ENCODE results near the gene BARX2. TPM values are rescaled to one million over a fixed set of nuclear protein-coding genes. Genes with fewer than 3 reads are reported as not detected.

BARX2 gene
- total RNA-seq, 1 experiment from 2014 or later: 0.12 TPM

DNA sequence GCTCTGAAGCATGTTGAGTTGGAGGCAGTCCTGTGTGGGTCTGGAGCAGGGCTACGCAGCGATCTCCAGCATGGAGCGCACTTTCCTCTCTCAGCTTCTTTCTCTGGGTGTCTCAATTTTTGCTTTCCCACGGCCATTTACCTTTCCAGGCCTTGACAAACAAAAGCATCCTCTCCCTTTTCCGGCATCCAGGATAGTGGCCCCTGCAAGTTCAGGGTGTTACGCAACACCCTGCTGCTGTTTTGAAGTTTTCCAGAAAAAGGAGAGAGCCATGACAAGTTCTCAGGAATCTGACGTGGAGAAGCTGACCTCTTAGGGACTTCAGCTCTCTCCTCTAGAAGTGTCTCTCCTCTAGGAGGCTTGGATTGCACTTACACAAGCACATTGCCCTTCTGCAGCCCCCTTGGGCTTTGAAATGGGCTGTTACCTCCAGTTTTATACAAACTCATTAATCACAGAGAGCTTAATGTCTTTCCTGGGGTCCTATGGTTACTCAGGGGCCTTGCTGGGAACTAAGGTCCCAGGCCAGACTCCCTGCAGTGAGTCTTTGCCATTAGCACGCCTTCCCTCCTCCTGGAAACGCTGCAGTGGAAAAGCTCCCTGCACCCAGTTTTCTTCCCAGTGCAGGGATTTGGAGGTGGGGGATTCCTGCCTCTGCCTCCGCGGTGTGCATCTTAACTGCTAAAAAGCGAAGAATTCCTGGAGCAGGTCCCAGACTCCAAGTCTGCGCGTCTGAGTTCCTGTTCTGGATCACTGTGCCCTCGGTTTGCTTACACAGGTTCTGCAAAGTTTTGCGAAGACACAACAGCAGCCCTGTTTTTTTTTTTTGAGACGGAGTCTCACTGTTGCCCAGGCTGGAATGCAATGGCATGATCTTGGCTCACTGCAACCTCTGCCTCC is 80.4 kb downstream of the BARX2 start:
- no peaks in the 10 kb centered on the region for H4K20me1 ChIP-seq (ENCODE audit: insufficient read depth)
- ChIA-PET RAD21 (ENCODE audit: low non-redundant PET in 1 of 2, low total read pairs in 2 of 2, uncharacterized antibody in 2 of 2, unreplicated experiment in 2 of 2) (no interaction called here), CTCF (no interaction called here), POLR2A (no interaction called here)
- H3K27ac ChIP-seq (ENCODE audit: low read depth, low read length): no peak overlapping the region
- ATAC-seq (no peak), DNase-seq (ENCODE audit: low read depth, low spot score) (no peak)
- TF ChIP-seq FOSL1 (IDR thresholded peaks at IDR 0.05; ENCODE audit: low read depth) (no peak), YY1 (IDR thresholded peaks at IDR 0.05; ENCODE audit: extremely low read depth, insufficient replicate concordance, low read depth, low read length) (no peak), ATF3 (IDR thresholded peaks at IDR 0.05) (no peak), ZBTB33 (IDR thresholded peaks at IDR 0.05; ENCODE audit: extremely low read depth, insufficient replicate concordance, low read length) (no peak), RAD21 (IDR thresholded peaks at IDR 0.05; ENCODE audit: low read depth) (no peak), EGR1 (IDR thresholded peaks at IDR 0.05; ENCODE audit: low read depth) (no peak), CEBPB (IDR thresholded peaks at IDR 0.05; ENCODE audit: low read depth) (no peak), REST (IDR thresholded peaks at IDR 0.05; ENCODE audit: low read depth) (no peak), TCF7L2 (IDR thresholded peaks at IDR 0.05; ENCODE audit: borderline replicate concordance, extremely low read depth, insufficient read depth, insufficient read length) (no peak), EZH2phosphoT487 (IDR thresholded peaks at IDR 0.05; ENCODE audit: borderline replicate concordance) (no peak), CTCF (IDR thresholded peaks at IDR 0.05 in 2 of 3, conservative IDR thresholded peaks at IDR 0.05 in 1 of 3; ENCODE audit: borderline replicate concordance in 1 of 3, insufficient read depth in 1 of 3, low read depth in 2 of 3, low read length in 2 of 3) (no peak), POLR2AphosphoS5 (IDR thresholded peaks at IDR 0.05; ENCODE audit: low read depth, low read length) (no peak), SIN3A (IDR thresholded peaks at IDR 0.05; ENCODE audit: low read depth) (no peak)
- TF ChIP-seq, protein P1, sequence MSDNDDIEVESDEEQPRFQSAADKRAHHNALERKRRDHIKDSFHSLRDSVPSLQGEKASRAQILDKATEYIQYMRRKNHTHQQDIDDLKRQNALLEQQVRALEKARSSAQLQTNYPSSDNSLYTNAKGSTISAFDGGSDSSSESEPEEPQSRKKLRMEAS (IDR thresholded peaks at IDR 0.05): no peak
- H2AFZ ChIP-seq (ENCODE audit: low read depth, low read length, poor library complexity, severe bottlenecking): no peak overlapping the region
- no peak overlapping the region for H3K4me3 ChIP-seq (replicated peaks in 1 of 2; ENCODE audit: low read depth in 1 of 2, low read length in 2 of 2)
- intact Hi-C loops (cut with micrococcal nuclease): no loop called here
- peaks cover 0 to 6% of the 10 kb centered on the region in 2 experiments; a peak in 1 of 4 replicates for H3K4me1 ChIP-seq (ENCODE audit: control insufficient read depth in 1 of 2, insufficient read depth in 2 of 2, low read length in 2 of 2)
- H3K36me3 ChIP-seq (ENCODE audit: control insufficient read depth in 1 of 2, insufficient read depth in 2 of 2, low read length in 2 of 2): no peaks in the 10 kb centered on the region
- H3K79me2 ChIP-seq (ENCODE audit: insufficient read depth, low read length): no peaks in the 10 kb centered on the region
- BruUV-seq (replicated peaks): no TSS peak
- no peaks in the 10 kb centered on the region for H3K27me3 ChIP-seq (ENCODE audit: insufficient read depth, low read length)
- H3K9me3 ChIP-seq (ENCODE audit: control insufficient read depth in 1 of 2, insufficient read depth in 1 of 2, low read depth in 1 of 2, low read length in 2 of 2): no peaks in the 10 kb centered on the region
- no peak overlapping the region for H3K4me2 ChIP-seq (ENCODE audit: low read length)
- H3K9me2 ChIP-seq (ENCODE audit: insufficient read depth): no peaks in the 10 kb centered on the region
- H3K9ac ChIP-seq (ENCODE audit: low read length): no peak overlapping the region
